ENCODE data around the gene HTR7. TPM values are rescaled to one million over a fixed set of nuclear protein-coding genes. Genes with fewer than 3 reads are reported as not detected.

The HTR7 gene
- total RNA-seq, 2 donors from 2014 or later = not detected

DNA sequence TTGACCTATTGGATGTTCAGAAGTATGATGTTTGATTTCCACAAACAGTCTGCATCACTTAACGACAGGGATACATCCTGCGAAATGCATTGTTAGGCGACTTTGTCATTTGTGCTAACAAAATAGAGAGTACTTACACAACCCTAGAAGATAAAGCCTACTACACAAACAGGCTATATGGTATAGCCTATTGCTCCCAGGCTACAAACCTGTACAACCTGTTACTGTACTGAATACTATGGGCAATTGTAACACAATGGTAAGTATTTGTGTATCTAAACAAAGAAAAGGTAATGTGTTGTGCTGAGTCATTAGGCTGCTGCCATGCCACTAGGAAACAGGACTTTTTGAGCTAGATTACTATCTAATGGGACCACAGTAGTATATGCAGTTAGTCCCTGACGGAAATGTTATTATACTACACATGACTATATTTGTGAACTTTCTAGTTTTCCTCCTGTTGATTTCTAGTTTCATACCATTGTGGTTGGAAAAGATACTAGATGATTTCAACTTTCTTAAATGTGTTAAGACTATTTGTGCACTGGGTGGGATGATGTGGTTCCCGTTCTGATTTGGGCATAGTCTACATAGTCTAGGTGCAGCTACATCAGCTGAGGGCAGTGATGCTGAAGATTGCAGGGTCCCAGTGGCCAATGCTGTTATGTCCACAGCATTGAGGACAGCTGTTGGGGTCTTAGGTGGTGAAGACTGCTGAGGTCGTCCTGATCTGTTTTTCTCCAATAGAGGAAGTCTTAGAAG lies 161.7 kb downstream of the HTR7 start:
- intact Hi-C loops (cut with DNase I) = no loop called here
- 62 to 67% methylated on average over 5 to 6 of the region's 6 CpGs for WGBS, 2 donors

More for the DNA sequence above, 161.7 kb downstream of the HTR7 start:
- H3K27me3 ChIP-seq = no peaks in the 10 kb centered on the region
- no peaks in the 10 kb centered on the region for H3K9me3 ChIP-seq
- ATAC-seq (no peak), DNase-seq (no peak)
- TF ChIP-seq POLR2A (IDR thresholded peaks at IDR 0.05) (no peak), CTCF (IDR thresholded peaks at IDR 0.05) (no peak)
- H3K36me3 ChIP-seq (replicated peaks in 1 of 2; ENCODE audit: insufficient read depth in 1 of 2, low read depth in 2 of 2) = no peaks in the 10 kb centered on the region
- no peak overlapping the region for H3K4me3 ChIP-seq
- no peak overlapping the region for H3K27ac ChIP-seq
- no peaks in the 10 kb centered on the region for H3K4me1 ChIP-seq

Small RNA genes within 50 kb of the gene (small RNA-seq; reads per million reads assigned to genes)
- gene RF00019 = not detected

Other genes starting within 250 kb of the HTR7 start
- 10 to 100 TPM; 13.5 to 22.8 TPM for gene RPP30, start 13.9 kb upstream of the HTR7 start, total RNA-seq
- gene ANKRD1, start 63.0 kb upstream of the HTR7 start, total RNA-seq = 1 to 10 TPM in 1 of 2 donors, under 1 TPM in 1; 0.52 to 4.3 TPM

Data from body of pancreas (tissue), 4 donors.